CD14-positive monocyte (primary cell): Measurements from ENCODE around the gene RPL36A. TPM values are rescaled to one million over a fixed set of nuclear protein-coding genes. Genes with fewer than 3 reads are reported as not detected.

Source experiments
- DNase-seq, 3 donors: peaks; one replicate each; pipeline ENCODE4 v3.0.0-alpha.2; 2011 to 2022
- H2AFZ ChIP-seq: 2 replicates; pipeline ENCODE4 v1.6.0; 2012; ENCODE audit warnings: mild to moderate bottlenecking, low read depth, low read length, inconsistent platforms; ENCODE audit not compliant: insufficient read depth, poor library complexity, severe bottlenecking
- H3K27ac ChIP-seq, 2 donors: 1 replicate in 1 of 2; 2 replicates in 1 of 2; pipeline ENCODE4 v1.5.1; 2012 to 2013; ENCODE audit warnings: low read length in 2 of 2, control low read depth in 1 of 2, inconsistent platforms in 1 of 2, low read depth in 1 of 2, mild to moderate bottlenecking in 1 of 2
- H3K27me3 ChIP-seq, 2 donors: one replicate each; pipeline versions ENCODE4 v1.6.0 to v1.6.1; 2011 to 2013; ENCODE audit warnings: low read length in 2 of 2; ENCODE audit not compliant: control insufficient read depth in 2 of 2, insufficient read depth in 2 of 2
- H3K36me3 ChIP-seq, 2 donors: replicated peaks in 1 of 2; 1 replicate in 1 of 2; 2 replicates in 1 of 2; pipeline versions ENCODE4 v1.5.1 to v1.6.1; 2012 to 2013; ENCODE audit warnings: low read length in 2 of 2, control low read depth in 1 of 2, inconsistent platforms in 1 of 2, mild to moderate bottlenecking in 1 of 2; ENCODE audit not compliant: insufficient read depth in 2 of 2, control insufficient read depth in 1 of 2
- H3K4me1 ChIP-seq, 2 donors: 1 replicate in 1 of 2; 2 replicates in 1 of 2; pipeline versions ENCODE4 v1.5.1 to v1.6.1; 2012 to 2013; ENCODE audit warnings: low read length in 2 of 2, control low read depth in 1 of 2, inconsistent platforms in 1 of 2, mild to moderate bottlenecking in 1 of 2, moderate library complexity in 1 of 2; ENCODE audit not compliant: insufficient read depth in 2 of 2, control insufficient read depth in 1 of 2
- H3K4me2 ChIP-seq: replicated peaks from 2 replicates; pipeline ENCODE3; 2012; ENCODE audit warnings: low read length, moderate library complexity, mild to moderate bottlenecking; ENCODE audit not compliant: poor library complexity, severe bottlenecking; ENCODE audit errors: extremely low read depth
- H3K4me3 ChIP-seq, 3 experiments: fragments of 200-600 bp in 1 of 3; sonication (generic) in 1 of 3; replicated peaks in 1 of 3; 1 replicate in 2 of 3; 2 replicates in 1 of 3; pipeline ENCODE4 v1.5.1; 2011 to 2013; ENCODE audit warnings: low read length in 3 of 3, mild to moderate bottlenecking in 3 of 3, control low read depth in 2 of 3, low read depth in 2 of 3, inconsistent platforms in 1 of 3, moderate library complexity in 1 of 3
- H3K79me2 ChIP-seq: 2 replicates; pipeline ENCODE4 v1.6.0; 2012; ENCODE audit warnings: mild to moderate bottlenecking, control low read depth, inconsistent platforms, low read length, moderate library complexity; ENCODE audit not compliant: insufficient read depth
- H3K9ac ChIP-seq: 2 replicates; pipeline ENCODE4 v1.6.0; 2017; ENCODE audit warnings: low read length, mild to moderate bottlenecking; ENCODE audit not compliant: insufficient read depth, poor library complexity, severe bottlenecking
- H3K9me3 ChIP-seq, 2 donors: replicated peaks in 1 of 2; 1 replicate in 1 of 2; 2 replicates in 1 of 2; pipeline versions ENCODE4 v1.5.1 to v1.6.1; 2012 to 2013; ENCODE audit warnings: low read length in 2 of 2, control low read depth in 1 of 2; ENCODE audit not compliant: control insufficient read depth in 1 of 2, insufficient read depth in 1 of 2
- H4K20me1 ChIP-seq: 2 replicates; pipeline ENCODE4 v1.6.0; 2012; ENCODE audit warnings: mild to moderate bottlenecking, low read length, control low read depth, moderate library complexity; ENCODE audit not compliant: insufficient read depth
- H3K27ac Mint-ChIP-seq, 7 donors: one replicate each; pipeline ENCODE4 v1.8.0; 2020; ENCODE audit warnings: mild to moderate bottlenecking in 7 of 7, mixed read lengths in 7 of 7, moderate library complexity in 6 of 7, inconsistent platforms in 2 of 7
- H3K27me3 Mint-ChIP-seq, 3 donors: one replicate each; pipeline ENCODE4 v1.8.0; 2021 to 2022; ENCODE audit warnings: low read depth in 3 of 3, mild to moderate bottlenecking in 3 of 3, mixed read lengths in 3 of 3, moderate library complexity in 3 of 3, inconsistent platforms in 1 of 3
- H3K36me3 Mint-ChIP-seq, 2 donors: one replicate each; pipeline ENCODE4 v1.8.0; 2020; ENCODE audit warnings: mixed read lengths in 2 of 2, inconsistent platforms in 1 of 2, mild to moderate bottlenecking in 1 of 2
- H3K4me1 Mint-ChIP-seq: one replicate; pipeline ENCODE4 v1.8.0; 2020; ENCODE audit warnings: mild to moderate bottlenecking, mixed read lengths
- H3K4me3 Mint-ChIP-seq, 2 donors: one replicate each; pipeline ENCODE4 v1.8.0; 2020; ENCODE audit warnings: mild to moderate bottlenecking in 2 of 2, mixed read lengths in 2 of 2, moderate library complexity in 1 of 2
- H3K9me3 Mint-ChIP-seq, 7 donors: one replicate each; pipeline ENCODE4 v1.8.0; 2020 to 2022; ENCODE audit warnings: mixed read lengths in 7 of 7, mild to moderate bottlenecking in 6 of 7, moderate library complexity in 6 of 7, inconsistent platforms in 2 of 7
- WGBS: methylation state at CpG from one replicate; pipeline ENCODE4 v1.1.5; 2013; ENCODE audit warnings: missing lambda C conversion rate; ENCODE audit not compliant: insufficient coverage; 5-methylcytosine and 5-hydroxymethylcytosine counted together
- intact Hi-C, 2 donors: fragments of 100-400 bp; cut with micrococcal nuclease; formaldehyde crosslinking; loops; one replicate each; pipeline versions ENCODE4 v1.15.0 to v1.15.1; 2023
- polyA plus RNA-seq, 3 donors: library from polyadenylated mRNA; depleted of rRNA in 1 of 3; unstranded in 2 of 3; stranded (reverse) in 1 of 3; fragments of 300-500 nt in 2 of 3; fragments of >200 nt in 1 of 3; fragmentation: Illumina TruSeq in 2 of 3; gene quantifications; 1 replicate in 2 of 3; 2 replicates in 1 of 3; pipeline ENCODE4 v1.2.3, GENCODE V29; 2012 to 2021
- TF ChIP-seq, protein P1 (sequence below): fragments of 200-600 bp; IDR thresholded peaks from one replicate; pipeline ENCODE4 v1.8.0; 2022; ENCODE audit warnings: antibody characterized with exemption, mild to moderate bottlenecking

The RPL36A gene
- polyA plus RNA-seq, 3 donors: 833 to 2,390 (median 875) TPM

DNA sequence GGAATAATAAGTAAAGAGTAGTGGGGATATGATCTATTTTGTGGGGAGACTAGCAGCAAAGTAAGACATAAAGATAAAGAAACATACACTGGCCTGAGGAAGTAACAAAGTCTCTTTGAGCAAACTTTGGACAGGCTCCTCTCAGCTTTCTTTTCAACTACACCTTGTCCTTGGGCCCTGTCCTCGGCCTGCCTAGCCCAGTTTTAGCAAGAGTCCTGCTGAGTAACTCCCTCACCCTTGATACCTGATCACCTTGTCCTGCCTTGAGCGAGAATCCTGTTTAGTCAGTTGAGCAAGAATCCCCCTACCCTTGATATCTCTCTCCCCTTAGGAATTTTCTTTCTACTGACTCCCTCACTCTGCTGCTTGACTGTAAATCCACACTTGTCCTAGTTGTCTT lies 28.7 kb downstream of the RPL36A start:
- Histone ChIP-seq H3K79me2 (no peaks in the 10 kb centered on the region), H3K27ac (no peak overlapping the region), H3K4me3 (no peak overlapping the region), H2AFZ (no peak overlapping the region), H3K36me3 (no peaks in the 10 kb centered on the region), H3K4me1 (peaks cover 9 to 11% of the 10 kb centered on the region in 2 donors), H3K4me2 (no peak overlapping the region), H3K9me3 (no peaks in the 10 kb centered on the region), H3K9ac (no peak overlapping the region), H3K27me3 (no peaks in the 10 kb centered on the region), H4K20me1 (no peaks in the 10 kb centered on the region)
- peaks cover 0 to 2% (median 0%) of the 10 kb centered on the region in 7 donors for H3K9me3 Mint-ChIP-seq
- H3K36me3 Mint-ChIP-seq: peaks cover 12 to 19% of the 10 kb centered on the region in 2 donors
- TF ChIP-seq, protein P1, sequence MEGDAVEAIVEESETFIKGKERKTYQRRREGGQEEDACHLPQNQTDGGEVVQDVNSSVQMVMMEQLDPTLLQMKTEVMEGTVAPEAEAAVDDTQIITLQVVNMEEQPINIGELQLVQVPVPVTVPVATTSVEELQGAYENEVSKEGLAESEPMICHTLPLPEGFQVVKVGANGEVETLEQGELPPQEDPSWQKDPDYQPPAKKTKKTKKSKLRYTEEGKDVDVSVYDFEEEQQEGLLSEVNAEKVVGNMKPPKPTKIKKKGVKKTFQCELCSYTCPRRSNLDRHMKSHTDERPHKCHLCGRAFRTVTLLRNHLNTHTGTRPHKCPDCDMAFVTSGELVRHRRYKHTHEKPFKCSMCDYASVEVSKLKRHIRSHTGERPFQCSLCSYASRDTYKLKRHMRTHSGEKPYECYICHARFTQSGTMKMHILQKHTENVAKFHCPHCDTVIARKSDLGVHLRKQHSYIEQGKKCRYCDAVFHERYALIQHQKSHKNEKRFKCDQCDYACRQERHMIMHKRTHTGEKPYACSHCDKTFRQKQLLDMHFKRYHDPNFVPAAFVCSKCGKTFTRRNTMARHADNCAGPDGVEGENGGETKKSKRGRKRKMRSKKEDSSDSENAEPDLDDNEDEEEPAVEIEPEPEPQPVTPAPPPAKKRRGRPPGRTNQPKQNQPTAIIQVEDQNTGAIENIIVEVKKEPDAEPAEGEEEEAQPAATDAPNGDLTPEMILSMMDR: no peak
- peaks cover 19% of the 10 kb centered on the region for H3K4me1 Mint-ChIP-seq
- H3K27me3 Mint-ChIP-seq: peaks cover 0 to 14% (median 0%) of the 10 kb centered on the region in 3 donors
- H3K27ac Mint-ChIP-seq: peak overlapping the region in 2 of 7 donors; percentile 28 to 37
- intact Hi-C loops: loop anchor here in 1 of 2 donors (5.0 kb wide), 1 partner anchor 178 kb away; no protein-coding TSS in a partner anchor
- DNase-seq: no peak
- WGBS: no CpG with 5 or more reads among the region's 2 CpGs
- H3K4me3 Mint-ChIP-seq: no peak overlapping the region

DNA sequence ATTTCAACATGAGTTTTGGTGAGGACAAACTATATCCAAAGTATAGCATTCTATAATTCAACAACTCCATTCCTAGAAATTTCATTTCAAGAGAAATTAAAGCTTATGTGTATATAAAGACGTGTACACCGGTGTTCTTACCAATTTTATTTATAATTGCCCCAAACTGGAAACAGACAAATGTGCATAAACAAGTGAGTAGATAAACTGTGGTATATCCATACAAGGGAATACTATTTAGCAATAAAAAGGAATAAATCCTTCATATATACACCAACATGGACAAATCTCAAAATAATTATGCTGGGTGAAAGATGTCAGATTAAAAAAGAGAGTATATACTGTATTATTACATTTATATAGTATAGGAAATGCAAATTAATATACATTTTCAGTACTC lies 37.1 kb downstream of the RPL36A start:
- H3K4me3 Mint-ChIP-seq: no peak overlapping the region
- Histone ChIP-seq H3K4me1 (no peaks in the 10 kb centered on the region), H4K20me1 (no peaks in the 10 kb centered on the region), H3K9ac (no peak overlapping the region), H3K4me2 (no peak overlapping the region), H3K36me3 (peaks cover 0 to 14% of the 10 kb centered on the region in 2 donors), H3K27me3 (no peaks in the 10 kb centered on the region), H3K4me3 (no peak overlapping the region), H2AFZ (no peak overlapping the region), H3K9me3 (no peaks in the 10 kb centered on the region), H3K27ac (no peak overlapping the region), H3K79me2 (no peaks in the 10 kb centered on the region)
- TF ChIP-seq, protein P1: no peak
- H3K4me1 Mint-ChIP-seq: peaks cover 22% of the 10 kb centered on the region
- no CpG with 5 or more reads among the region's 2 CpGs for WGBS
- DNase-seq: no peak
- H3K36me3 Mint-ChIP-seq: peaks cover 24 to 33% of the 10 kb centered on the region in 2 donors
- intact Hi-C loops: no loop called here
- H3K27me3 Mint-ChIP-seq: peaks cover 0 to 5% (median 0%) of the 10 kb centered on the region in 3 donors
- H3K9me3 Mint-ChIP-seq: peaks cover 0 to 7% (median 0%) of the 10 kb centered on the region in 7 donors
- no peak overlapping the region for H3K27ac Mint-ChIP-seq
